Hepatocyte (in vitro differentiated cells): ENCODE results near the gene LIPA. TPM values are rescaled to one million over a fixed set of nuclear protein-coding genes. Genes with fewer than 3 reads are reported as not detected.

ENCODE experiments used
- DNase-seq: peaks from one replicate; pipeline ENCODE4 v3.0.0-alpha.2; 2016; ENCODE audit warnings: low spot score
- H2AFZ ChIP-seq: fragments of 200-600 bp; sonication (generic); 2 replicates; pipeline ENCODE4 v1.6.0; 2016; ENCODE audit warnings: antibody characterized with exemption, mild to moderate bottlenecking
- H3K27ac ChIP-seq: fragments of 200-600 bp; sonication (generic); 2 replicates; pipeline ENCODE4 v1.5.1; 2016; ENCODE audit warnings: mild to moderate bottlenecking
- H3K27me3 ChIP-seq: fragments of 200-600 bp; sonication (generic); 2 replicates; pipeline ENCODE4 v1.6.1; 2016
- H3K36me3 ChIP-seq: fragments of 200-600 bp; sonication (generic); replicated peaks from 2 replicates; pipeline ENCODE4 v1.5.1; 2016; ENCODE audit warnings: low read depth; ENCODE audit not compliant: insufficient read depth
- H3K4me1 ChIP-seq: fragments of 200-600 bp; sonication (generic); 2 replicates; pipeline ENCODE4 v1.5.1; 2016; ENCODE audit warnings: mild to moderate bottlenecking, moderate library complexity; ENCODE audit not compliant: insufficient read depth
- H3K4me2 ChIP-seq: fragments of 200-600 bp; sonication (generic); 2 replicates; pipeline ENCODE4 v1.6.0; 2016
- H3K4me3 ChIP-seq: fragments of 200-600 bp; sonication (generic); 2 replicates; pipeline ENCODE4 v1.5.1; 2016; ENCODE audit warnings: mild to moderate bottlenecking
- H3K79me2 ChIP-seq: fragments of 200-600 bp; sonication (generic); 2 replicates; pipeline ENCODE4 v1.6.0; 2017; ENCODE audit warnings: mild to moderate bottlenecking
- H3K9me2 ChIP-seq: fragments of 200-600 bp; sonication (generic); replicated peaks from 2 replicates; pipeline ENCODE4 v1.6.0; 2017; ENCODE audit warnings: mild to moderate bottlenecking; ENCODE audit not compliant: insufficient read depth
- H3K9me3 ChIP-seq: fragments of 200-600 bp; sonication (generic); 2 replicates; pipeline ENCODE4 v1.5.1; 2016; ENCODE audit warnings: low read depth, mild to moderate bottlenecking
- H4K20me1 ChIP-seq: fragments of 200-600 bp; sonication (generic); 2 replicates; pipeline ENCODE4 v1.6.0; 2016; ENCODE audit warnings: mild to moderate bottlenecking; ENCODE audit not compliant: insufficient read depth, poor library complexity, severe bottlenecking
- CTCF ChIP-seq: fragments of 200-600 bp; sonication (generic); IDR thresholded peaks from 2 replicates; pipeline ENCODE4 v1.5.1; 2016; ENCODE audit warnings: antibody characterized with exemption, mild to moderate bottlenecking; ENCODE audit not compliant: poor library complexity
- EZH2 ChIP-seq: fragments of 200-600 bp; sonication (generic); IDR thresholded peaks from 2 replicates; pipeline ENCODE4 v1.6.1; 2016; ENCODE audit warnings: antibody characterized with exemption, mild to moderate bottlenecking, borderline replicate concordance
- EZH2phosphoT487 ChIP-seq: fragments of 200-600 bp; sonication (generic); IDR thresholded peaks from one replicate; pipeline ENCODE4 v1.6.1; 2018; ENCODE audit warnings: antibody characterized with exemption, mild to moderate bottlenecking, low read depth, moderate library complexity; ENCODE audit not compliant: unreplicated experiment, severe bottlenecking
- WGBS: methylation state at CpG from one replicate; pipeline ENCODE4 v1.1.6; 2016; ENCODE audit warnings: low lambda C conversion rate; ENCODE audit errors: missing lambda C conversion rate; 5-methylcytosine and 5-hydroxymethylcytosine counted together
- polyA plus RNA-seq: library from polyadenylated mRNA; unstranded; fragments of >200 nt; fragmentation: Nextera tagmentation; extraction: Ambion mirVana; gene quantifications from 2 replicates; pipeline ENCODE4 v1.2.1, GENCODE V29; 2016
- total RNA-seq: library from RNA; depleted of rRNA; stranded (reverse); fragments of >200 nt; gene quantifications from 2 replicates; pipeline ENCODE4 v1.2.3, GENCODE V29; 2014

Gene LIPA
- total and polyA plus RNA-seq, 2 experiments from 2014 or later: 144 to 148 TPM

GRCh38 chr10:89274928-89275327, 23.4 kb upstream of the LIPA start:
- H3K4me1 ChIP-seq: peaks cover 24% of the 10 kb centered on the region
- H2AFZ ChIP-seq: no peak overlapping the region
- H3K36me3 ChIP-seq: no peaks in the 10 kb centered on the region
- no peaks in the 10 kb centered on the region for H3K9me3 ChIP-seq
- no peaks in the 10 kb centered on the region for H4K20me1 ChIP-seq
- H3K9me2 ChIP-seq: no peaks in the 10 kb centered on the region
- no peak overlapping the region for H3K4me3 ChIP-seq
- 45% methylated on average over 3 of the region's 3 CpGs for WGBS
- H3K79me2 ChIP-seq: no peaks in the 10 kb centered on the region
- H3K27ac ChIP-seq: peak overlapping the region; percentile 18
- DNase-seq: no peak
- TF ChIP-seq EZH2phosphoT487: no peak
- no peak for TF ChIP-seq EZH2
- TF ChIP-seq CTCF: no peak
- H3K27me3 ChIP-seq: no peaks in the 10 kb centered on the region
- H3K4me2 ChIP-seq: no peak overlapping the region

DNA sequence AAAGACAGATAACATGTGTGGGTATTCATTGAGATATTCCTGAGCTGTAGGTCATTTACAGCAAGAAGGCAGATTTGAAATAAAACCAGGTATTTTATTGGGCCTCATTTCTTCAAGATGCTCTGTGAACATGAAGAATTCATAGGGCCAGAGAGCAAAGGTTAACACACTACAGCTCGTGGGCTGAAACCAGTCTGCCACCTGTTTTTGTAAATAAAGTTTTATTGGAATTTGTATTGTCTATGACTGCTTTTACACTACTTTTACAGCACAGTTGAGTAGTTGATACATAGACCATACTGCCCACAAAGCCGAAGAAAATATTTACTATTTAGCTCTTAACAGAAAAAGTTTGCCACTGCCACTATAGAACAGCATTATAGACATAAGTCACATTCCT, 22.1 kb upstream of the LIPA start:
- H2AFZ ChIP-seq: no peak overlapping the region
- no peaks in the 10 kb centered on the region for H3K9me2 ChIP-seq
- H3K4me2 ChIP-seq: no peak overlapping the region
- no peak for DNase-seq
- H3K27ac ChIP-seq: no peak overlapping the region
- H3K4me3 ChIP-seq: no peak overlapping the region
- H3K36me3 ChIP-seq: no peaks in the 10 kb centered on the region
- no peak for TF ChIP-seq EZH2
- no peak for TF ChIP-seq CTCF
- TF ChIP-seq EZH2phosphoT487: no peak
- H3K9me3 ChIP-seq: no peaks in the 10 kb centered on the region
- no peaks in the 10 kb centered on the region for H4K20me1 ChIP-seq
- H3K4me1 ChIP-seq: peaks cover 24% of the 10 kb centered on the region
- 55% methylated on average over 2 of the region's 2 CpGs for WGBS
- no peaks in the 10 kb centered on the region for H3K27me3 ChIP-seq
- H3K79me2 ChIP-seq: no peaks in the 10 kb centered on the region

- no peak overlapping the region for H3K27ac ChIP-seq
- H3K79me2 ChIP-seq: no peaks in the 10 kb centered on the region
- H3K36me3 ChIP-seq: no peaks in the 10 kb centered on the region
- H3K4me2 ChIP-seq: no peak overlapping the region
- H2AFZ ChIP-seq: no peak overlapping the region
- DNase-seq: no peak
- WGBS: 63% methylated on average over 2 of the region's 2 CpGs
- H3K9me3 ChIP-seq: no peaks in the 10 kb centered on the region
- H3K27me3 ChIP-seq: no peaks in the 10 kb centered on the region
- H3K4me1 ChIP-seq: peaks cover 12% of the 10 kb centered on the region
- H3K9me2 ChIP-seq: no peaks in the 10 kb centered on the region
- H4K20me1 ChIP-seq: no peaks in the 10 kb centered on the region
- TF ChIP-seq EZH2phosphoT487 (no peak), EZH2 (no peak), CTCF (no peak)
- H3K4me3 ChIP-seq: no peak overlapping the region
These were observed 20.0 kb upstream of the LIPA start for GRCh38 chr10:89271532-89271931.

DNA sequence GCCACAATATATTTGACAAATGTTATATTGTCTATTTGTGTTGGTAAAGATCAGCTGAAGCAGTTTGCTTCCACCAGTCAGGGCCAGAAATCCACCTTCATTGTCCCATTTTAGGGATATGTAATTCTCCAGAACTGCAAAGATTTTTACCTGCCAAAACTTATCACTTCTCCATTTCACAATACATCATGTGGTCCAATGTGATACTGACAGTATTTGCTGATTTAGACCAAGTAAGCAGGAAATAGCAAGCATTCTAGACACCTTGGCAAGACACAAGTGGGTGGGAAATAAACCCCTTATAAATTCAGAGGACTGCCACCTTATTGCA, 18.5 kb upstream of the LIPA start:
- no peaks in the 10 kb centered on the region for H3K9me3 ChIP-seq
- no peaks in the 10 kb centered on the region for H4K20me1 ChIP-seq
- DNase-seq: no peak
- no peak overlapping the region for H3K4me3 ChIP-seq
- peak overlapping the region; percentile 59 for H3K27ac ChIP-seq
- H3K79me2 ChIP-seq: no peaks in the 10 kb centered on the region
- H3K27me3 ChIP-seq: no peaks in the 10 kb centered on the region
- no peaks in the 10 kb centered on the region for H3K36me3 ChIP-seq
- TF ChIP-seq EZH2phosphoT487: no peak
- no peak for TF ChIP-seq CTCF
- H3K4me2 ChIP-seq: no peak overlapping the region
- no peak overlapping the region for H2AFZ ChIP-seq
- peaks cover 12% of the 10 kb centered on the region for H3K4me1 ChIP-seq
- no peaks in the 10 kb centered on the region for H3K9me2 ChIP-seq
